Sigmoid colon (tissue), 3 donors: ENCODE results near the gene KIF19.

Experiments used
- POLR2A ChIP-seq, 2 donors: fragments of 450-650 bp; IDR thresholded peaks; one replicate each; pipeline ENCODE4 v1.6.1; 2016; ENCODE audit warnings: antibody characterized with exemption in 2 of 2, mild to moderate bottlenecking in 2 of 2, moderate library complexity in 2 of 2
- TF ChIP-seq, protein P1 (sequence below), 4 experiments: fragments of 450-650 bp in 3 of 4; fragments of 200-600 bp in 1 of 4; IDR thresholded peaks; one replicate each; pipeline ENCODE4 v1.5.1; 2016 to 2019; ENCODE audit warnings: antibody characterized with exemption in 4 of 4, mild to moderate bottlenecking in 3 of 4, moderate library complexity in 2 of 4

DNA sequence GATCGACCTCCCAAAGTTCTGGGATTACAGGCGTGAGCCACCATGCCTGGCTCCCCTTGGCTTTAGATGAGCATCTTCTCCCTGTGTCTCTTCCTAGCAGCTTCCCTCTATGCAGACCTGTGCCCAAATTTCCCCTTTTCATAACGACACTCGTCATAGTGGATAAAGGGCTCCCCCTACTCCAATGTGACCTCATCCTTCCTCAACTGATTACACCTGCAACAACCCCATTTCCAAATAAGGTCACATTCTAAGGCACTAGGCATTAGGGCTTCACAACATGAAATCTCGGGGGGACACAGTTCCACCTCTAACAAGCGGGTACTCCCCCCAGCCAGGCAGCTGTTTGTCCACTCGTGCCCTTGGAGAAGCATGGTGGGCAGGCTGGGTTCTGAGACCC lies 10.3 kb downstream of the KIF19 start:
- TF ChIP-seq POLR2A (IDR thresholded peaks at IDR 0.05) = no peak
- TF ChIP-seq, protein P1, sequence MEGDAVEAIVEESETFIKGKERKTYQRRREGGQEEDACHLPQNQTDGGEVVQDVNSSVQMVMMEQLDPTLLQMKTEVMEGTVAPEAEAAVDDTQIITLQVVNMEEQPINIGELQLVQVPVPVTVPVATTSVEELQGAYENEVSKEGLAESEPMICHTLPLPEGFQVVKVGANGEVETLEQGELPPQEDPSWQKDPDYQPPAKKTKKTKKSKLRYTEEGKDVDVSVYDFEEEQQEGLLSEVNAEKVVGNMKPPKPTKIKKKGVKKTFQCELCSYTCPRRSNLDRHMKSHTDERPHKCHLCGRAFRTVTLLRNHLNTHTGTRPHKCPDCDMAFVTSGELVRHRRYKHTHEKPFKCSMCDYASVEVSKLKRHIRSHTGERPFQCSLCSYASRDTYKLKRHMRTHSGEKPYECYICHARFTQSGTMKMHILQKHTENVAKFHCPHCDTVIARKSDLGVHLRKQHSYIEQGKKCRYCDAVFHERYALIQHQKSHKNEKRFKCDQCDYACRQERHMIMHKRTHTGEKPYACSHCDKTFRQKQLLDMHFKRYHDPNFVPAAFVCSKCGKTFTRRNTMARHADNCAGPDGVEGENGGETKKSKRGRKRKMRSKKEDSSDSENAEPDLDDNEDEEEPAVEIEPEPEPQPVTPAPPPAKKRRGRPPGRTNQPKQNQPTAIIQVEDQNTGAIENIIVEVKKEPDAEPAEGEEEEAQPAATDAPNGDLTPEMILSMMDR (IDR thresholded peaks at IDR 0.05) = no peak
